H1 (cell line): Measurements from ENCODE around the gene SPIRE1. TPM values are rescaled to one million over a fixed set of nuclear protein-coding genes. Genes with fewer than 3 reads are reported as not detected.

ENCODE experiments used
- CTCF ChIA-PET: fragments of 300-600 bp; sonication (Branson Sonifier 250); formaldehyde crosslinking; loops from one replicate; lab custom pipeline; 2021; ENCODE audit not compliant: partially characterized antibody; lab: Charles Lee
- POLR2A ChIA-PET: fragments of 300-600 bp; sonication (Branson Sonifier 250); formaldehyde crosslinking; loops from one replicate; lab custom pipeline; 2021; ENCODE audit warnings: inconsistent platforms; ENCODE audit not compliant: partially characterized antibody; lab: Charles Lee
- DNase-seq, 2 experiments: peaks; one replicate each; pipeline versions ENCODE4 v3.0.0 to v3.0.0-alpha.2; 2010 to 2022; ENCODE audit warnings: low spot score in 2 of 2, low read depth in 1 of 2, mixed read lengths in 1 of 2
- FAIRE-seq: peaks from 2 replicates; lab custom pipeline; 2011; peaks lifted over from hg19 to GRCh38; lab: Jason Lieb, UNC
- H2AFZ ChIP-seq: 2 replicates; pipeline ENCODE4 v1.8.1; 2012; ENCODE audit warnings: low read length, inconsistent platforms
- H2AK5ac ChIP-seq: 2 replicates; pipeline ENCODE4 v1.6.1; 2013; ENCODE audit warnings: low read depth, low read length
- H2BK120ac ChIP-seq: replicated peaks from 2 replicates; pipeline ENCODE3; 2013; ENCODE audit warnings: low read depth, low read length, inconsistent platforms
- H2BK12ac ChIP-seq: 2 replicates; pipeline ENCODE4 v1.6.1; 2013; ENCODE audit warnings: low read depth, low read length
- H2BK15ac ChIP-seq: 2 replicates; pipeline ENCODE4 v1.6.1; 2013; ENCODE audit warnings: low read length
- H2BK20ac ChIP-seq: 2 replicates; pipeline ENCODE4 v1.6.1; 2013; ENCODE audit warnings: low read length
- H2BK5ac ChIP-seq: 2 replicates; pipeline ENCODE4 v1.6.1; 2013; ENCODE audit warnings: low read depth, low read length
- H3K14ac ChIP-seq: 2 replicates; pipeline ENCODE4 v1.6.1; 2013; ENCODE audit warnings: inconsistent platforms; ENCODE audit not compliant: insufficient read length
- H3K18ac ChIP-seq: 2 replicates; pipeline ENCODE4 v1.6.1; 2013; ENCODE audit warnings: low read length; ENCODE audit errors: extremely low read depth
- H3K23ac ChIP-seq: 2 replicates; pipeline ENCODE4 v1.6.1; 2013; ENCODE audit warnings: inconsistent platforms; ENCODE audit not compliant: insufficient read length
- H3K23me2 ChIP-seq: 2 replicates; pipeline ENCODE4 v1.6.1; 2013; ENCODE audit warnings: low read depth, low read length
- H3K27ac ChIP-seq: 2 replicates; pipeline ENCODE4 v1.6.1; 2011; ENCODE audit warnings: low read depth, low read length, inconsistent platforms
- H3K27me3 ChIP-seq, 4 experiments: replicated peaks in 1 of 4; 1 replicate in 1 of 4; 2 replicates in 3 of 4; pipeline versions ENCODE4 v1.6.1 to v1.8.1; 2011 to 2013; ENCODE audit warnings: low read length in 3 of 4, mild to moderate bottlenecking in 3 of 4, inconsistent platforms in 2 of 4, mixed read lengths in 2 of 4, moderate library complexity in 1 of 4; ENCODE audit not compliant: control insufficient read depth in 3 of 4, insufficient read depth in 3 of 4; ENCODE audit errors: extremely low read depth in 1 of 4
- H3K36me3 ChIP-seq, 4 experiments: 2 replicates each; pipeline versions ENCODE4 v1.6.1 to v1.8.1; 2011 to 2013; ENCODE audit warnings: mild to moderate bottlenecking in 4 of 4, low read length in 3 of 4, moderate library complexity in 2 of 4, control low read depth in 1 of 4, inconsistent platforms in 1 of 4; ENCODE audit not compliant: insufficient read depth in 4 of 4, control insufficient read depth in 2 of 4
- H3K4ac ChIP-seq: replicated peaks from 2 replicates; pipeline ENCODE3; 2013; ENCODE audit warnings: low read length, low read depth, mixed read lengths, inconsistent platforms; ENCODE audit not compliant: insufficient read length
- H3K4me1 ChIP-seq, 4 experiments: replicated peaks in 1 of 4; 1 replicate in 1 of 4; 2 replicates in 3 of 4; pipeline versions ENCODE4 v1.6.1 to v1.8.1; 2011 to 2013; ENCODE audit warnings: low read length in 3 of 4, inconsistent platforms in 2 of 4, mixed read lengths in 1 of 4; ENCODE audit not compliant: insufficient read depth in 4 of 4, control insufficient read depth in 3 of 4
- H3K4me2 ChIP-seq, 2 experiments: 2 replicates each; pipeline versions ENCODE4 v1.6.1 to v1.8.1; 2011 to 2013; ENCODE audit warnings: low read depth in 2 of 2, low read length in 2 of 2, control low read depth in 1 of 2, inconsistent platforms in 1 of 2, mild to moderate bottlenecking in 1 of 2; ENCODE audit not compliant: insufficient read depth in 1 of 2
- H3K4me3 ChIP-seq, 4 experiments: fragments of 200-600, 300-600 bp in 1 of 4; sonication (generic), shearing (Covaris generic), sonication (Bioruptor Twin) in 1 of 4; 2 replicates each; pipeline versions ENCODE4 v1.5.1 to v1.8.1; 2011 to 2016; ENCODE audit warnings: low read length in 4 of 4, low read depth in 3 of 4, control low read depth in 2 of 4, inconsistent platforms in 2 of 4, mild to moderate bottlenecking in 2 of 4, mixed read lengths in 1 of 4, moderate library complexity in 1 of 4; ENCODE audit not compliant: insufficient read depth in 2 of 4; ENCODE audit errors: extremely low read depth in 1 of 4
- H3K56ac ChIP-seq: replicated peaks from 2 replicates; pipeline ENCODE3; 2013; ENCODE audit warnings: low read depth, mild to moderate bottlenecking, mixed read lengths, low read length, inconsistent platforms; ENCODE audit not compliant: insufficient read length
- H3K79me1 ChIP-seq: 2 replicates; pipeline ENCODE4 v1.6.1; 2013; ENCODE audit warnings: low read depth, low read length, control low read depth
- H3K79me2 ChIP-seq, 2 experiments: 2 replicates each; pipeline versions ENCODE4 v1.6.1 to v1.8.1; 2012 to 2013; ENCODE audit warnings: low read length in 2 of 2, mild to moderate bottlenecking in 2 of 2, inconsistent platforms in 1 of 2; ENCODE audit not compliant: insufficient read depth in 2 of 2, control insufficient read depth in 1 of 2
- H3K9ac ChIP-seq, 4 experiments: replicated peaks in 1 of 4; 1 replicate in 1 of 4; 2 replicates in 3 of 4; pipeline versions ENCODE4 v1.6.1 to v1.8.1; 2011 to 2013; ENCODE audit warnings: low read depth in 3 of 4, low read length in 3 of 4, control low read depth in 2 of 4, mild to moderate bottlenecking in 2 of 4, moderate library complexity in 2 of 4, inconsistent platforms in 1 of 4; ENCODE audit errors: extremely low read depth in 1 of 4
- H3K9me3 ChIP-seq, 2 experiments: 2 replicates each; pipeline versions ENCODE4 v1.6.1 to v1.8.1; 2012 to 2013; ENCODE audit warnings: mild to moderate bottlenecking in 2 of 2, moderate library complexity in 2 of 2, control low read depth in 1 of 2, inconsistent platforms in 1 of 2, low read depth in 1 of 2, low read length in 1 of 2, mixed read lengths in 1 of 2; ENCODE audit not compliant: insufficient read depth in 2 of 2
- H4K20me1 ChIP-seq, 2 experiments: replicated peaks in 1 of 2; 2 replicates each; pipeline versions ENCODE3 to v1.8.1; 2011 to 2013; ENCODE audit warnings: inconsistent platforms in 2 of 2, low read length in 2 of 2, mild to moderate bottlenecking in 1 of 2; ENCODE audit not compliant: insufficient read depth in 2 of 2, control insufficient read depth in 1 of 2
- H4K5ac ChIP-seq: 2 replicates; pipeline ENCODE4 v1.6.1; 2013; ENCODE audit warnings: low read length, low read depth, mixed read lengths, inconsistent platforms; ENCODE audit not compliant: insufficient read length
- H4K8ac ChIP-seq: 2 replicates; pipeline ENCODE4 v1.8.0; 2013; ENCODE audit warnings: mild to moderate bottlenecking, moderate library complexity, low read length, inconsistent platforms; ENCODE audit not compliant: insufficient read depth; ENCODE audit errors: extremely low read depth
- H4K91ac ChIP-seq: replicated peaks from 2 replicates; pipeline ENCODE3; 2013; ENCODE audit warnings: low read length, mixed read lengths, inconsistent platforms; ENCODE audit not compliant: insufficient read length
- EZH2 ChIP-seq: fragments of 200-600 bp; sonication (generic); IDR thresholded peaks from 2 replicates; pipeline ENCODE4 v1.7.1; 2012; ENCODE audit warnings: low read depth, mild to moderate bottlenecking, moderate library complexity, low read length, inconsistent platforms; ENCODE audit not compliant: severe bottlenecking
- ZNF274 ChIP-seq: IDR thresholded peaks from 2 replicates; pipeline ENCODE4 v1.7.0; 2012; ENCODE audit warnings: low read length, borderline replicate concordance; ENCODE audit errors: extremely low read depth
- WGBS, 2 experiments: shearing (Covaris generic) in 1 of 2; methylation state at CpG; one replicate each; pipeline versions ENCODE4 v1.1.6 to v1.1.7; 2013 to 2015; ENCODE audit warnings: low lambda C conversion rate in 2 of 2, mixed read lengths in 2 of 2, inconsistent platforms in 1 of 2, low coverage in 1 of 2, missing lambda C conversion rate in 1 of 2; ENCODE audit not compliant: insufficient replicate concordance in 2 of 2, insufficient coverage in 1 of 2, insufficient read length in 1 of 2; ENCODE audit errors: extremely low coverage in 1 of 2, missing lambda C conversion rate in 1 of 2; 5-methylcytosine and 5-hydroxymethylcytosine counted together
- polyA plus RNA-seq, 7 experiments: library from polyadenylated mRNA; depleted of rRNA in 3 of 7; stranded (reverse) in 5 of 7; unstranded in 2 of 7; fragments of >200 nt in 5 of 7; fragments of 200-250 nt in 2 of 7; gene quantifications; 1 replicate in 5 of 7; 2 replicates in 1 of 7; 4 replicates in 1 of 7; pipeline versions ENCODE4 v1.2.1 to v1.2.3, GENCODE V29; 2011 to 2013; ENCODE audit warnings: missing spikeins in 2 of 7, mixed read lengths in 2 of 7
- total RNA-seq: library from RNA; stranded (reverse); fragmentation: NEBNext Ultra II Directional; extraction: Animal tissue kit (Norgen Biotek cat#: 25700); gene quantifications from 2 replicates; pipeline ENCODE4 v1.2.1, GENCODE V29; 2021
- TF ChIP-seq, protein P1 (sequence below): IDR thresholded peaks from 2 replicates; pipeline ENCODE4 v1.6.1; 2011; ENCODE audit warnings: low read length, improper control_type of control experiment

The SPIRE1 gene
- total and polyA plus RNA-seq, 2 of the 8 experiments (the other 6 are each of a cell fraction or from before 2014, with no cell fraction given), result 6.0 to 21.5 TPM

GRCh38 chr18:12438257-12438656, 219.7 kb downstream of the SPIRE1 start:
- no peak overlapping the region for H2BK120ac ChIP-seq
- H2BK5ac ChIP-seq, result no peak overlapping the region
- no peak overlapping the region for H4K5ac ChIP-seq
- WGBS, 2 experiments, result 78% methylated on average over 10 of the region's 10 CpGs; no CpG with 5 or more reads in 1 of the 2 experiments
- no peaks in the 10 kb centered on the region for H3K79me2 ChIP-seq
- TF ChIP-seq EZH2, result no peak
- TF ChIP-seq ZNF274, result no peak
- TF ChIP-seq, protein P1, sequence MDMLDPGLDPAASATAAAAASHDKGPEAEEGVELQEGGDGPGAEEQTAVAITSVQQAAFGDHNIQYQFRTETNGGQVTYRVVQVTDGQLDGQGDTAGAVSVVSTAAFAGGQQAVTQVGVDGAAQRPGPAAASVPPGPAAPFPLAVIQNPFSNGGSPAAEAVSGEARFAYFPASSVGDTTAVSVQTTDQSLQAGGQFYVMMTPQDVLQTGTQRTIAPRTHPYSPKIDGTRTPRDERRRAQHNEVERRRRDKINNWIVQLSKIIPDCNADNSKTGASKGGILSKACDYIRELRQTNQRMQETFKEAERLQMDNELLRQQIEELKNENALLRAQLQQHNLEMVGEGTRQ, result no peak
- TF ChIP-seq, all 59 proteins: peak for 0
- H3K23me2 ChIP-seq, result no peaks in the 10 kb centered on the region
- H4K20me1 ChIP-seq, result no peaks in the 10 kb centered on the region
- H3K56ac ChIP-seq, result no peak overlapping the region
- H3K4ac ChIP-seq, result no peak overlapping the region
- peaks cover 0 to 4% (median under 1%) of the 10 kb centered on the region in 4 experiments; a peak in 3 of 8 replicates for H3K36me3 ChIP-seq
- H2AFZ ChIP-seq, result no peak overlapping the region
- H3K9ac ChIP-seq, result no peak overlapping the region
- no peak overlapping the region for H2AK5ac ChIP-seq
- POLR2A ChIA-PET, result interaction anchor here (0.6 to 1.6 kb wide), 3 partner anchors 9 to 13 kb away, joined by 4 to 7 read pairs (median 4); no protein-coding TSS in a partner anchor
- no peak overlapping the region for H3K27ac ChIP-seq
- FAIRE-seq (no peak), DNase-seq (no peak)
- peaks cover 0 to 5% (median 0%) of the 10 kb centered on the region in 4 experiments; a peak in 1 of 7 replicates for H3K4me1 ChIP-seq
- H3K23ac ChIP-seq, result no peak overlapping the region
- CTCF ChIA-PET, result interaction anchor here (0.9 to 1.5 kb wide), 3 partner anchors 16 to 155 kb away, joined by 3 to 6 read pairs (median 5); no protein-coding TSS in a partner anchor
- no peak overlapping the region for H3K18ac ChIP-seq
- H3K9me3 ChIP-seq, result no peaks in the 10 kb centered on the region
- H2BK20ac ChIP-seq, result no peak overlapping the region
- no peak overlapping the region for H3K4me3 ChIP-seq
- no peak overlapping the region for H4K8ac ChIP-seq
- no peak overlapping the region for H3K14ac ChIP-seq
- H2BK12ac ChIP-seq, result no peak overlapping the region
- H3K4me2 ChIP-seq, result no peak overlapping the region
- H2BK15ac ChIP-seq, result no peak overlapping the region
- no peak overlapping the region for H4K91ac ChIP-seq
- H3K79me1 ChIP-seq, result no peaks in the 10 kb centered on the region
- no peaks in the 10 kb centered on the region for H3K27me3 ChIP-seq
